Measurements from ENCODE around the gene TFCP2L1. TPM values are rescaled to one million over a fixed set of nuclear protein-coding genes. Genes with fewer than 3 reads are reported as not detected.

The TFCP2L1 gene
- total RNA-seq, 1 donor from 2014 or later = 0.05 TPM

- no peak overlapping the region for H3K27ac Mint-ChIP-seq (ENCODE audit: unreplicated experiment)
Measured at GRCh38 chr2:121243821-121244460, 41.1 kb downstream of the TFCP2L1 start.

GRCh38 chr2:121242976-121243375 is 42.0 kb downstream of the TFCP2L1 start:
- Mint-ChIP-seq H3K4me1 (ENCODE audit: low read depth, unreplicated experiment) (peaks cover 3% of the 10 kb centered on the region), H3K27me3 (ENCODE audit: low read depth, unreplicated experiment) (peaks cover 63% of the 10 kb centered on the region), H3K4me3 (ENCODE audit: unreplicated experiment) (no peak overlapping the region), H3K27ac (ENCODE audit: unreplicated experiment) (no peak overlapping the region), H3K36me3 (ENCODE audit: low read depth, unreplicated experiment) (no peaks in the 10 kb centered on the region), H3K9me3 (ENCODE audit: unreplicated experiment) (peaks cover 2% of the 10 kb centered on the region)
- Histone ChIP-seq H2AFZ (ENCODE audit: low read depth, low read length) (no peak overlapping the region), H3K4me2 (ENCODE audit: low read length) (no peak overlapping the region), H3K9ac (ENCODE audit: low read length) (no peak overlapping the region), H3K27me3 (ENCODE audit: insufficient read depth, low read length) (peaks cover 6% of the 10 kb centered on the region), H3K79me2 (ENCODE audit: insufficient read depth, low read length) (no peaks in the 10 kb centered on the region), H3K36me3 (ENCODE audit: insufficient read depth, low read length) (no peaks in the 10 kb centered on the region), H3K4me3 (ENCODE audit: insufficient read depth, low read depth, low read length) (no peak overlapping the region), H3K9me3 (ENCODE audit: insufficient read depth, low read depth, low read length) (no peaks in the 10 kb centered on the region), H3K27ac (ENCODE audit: low read depth, low read length) (no peak overlapping the region), H4K20me1 (ENCODE audit: insufficient read depth, low read length) (no peaks in the 10 kb centered on the region), H3K4me1 (ENCODE audit: insufficient read depth, low read length) (peaks cover 1% of the 10 kb centered on the region)
- FAIRE-seq (no peak), DNase-seq (ENCODE audit: low read depth) (no peak)
- TF ChIP-seq, protein P1, sequence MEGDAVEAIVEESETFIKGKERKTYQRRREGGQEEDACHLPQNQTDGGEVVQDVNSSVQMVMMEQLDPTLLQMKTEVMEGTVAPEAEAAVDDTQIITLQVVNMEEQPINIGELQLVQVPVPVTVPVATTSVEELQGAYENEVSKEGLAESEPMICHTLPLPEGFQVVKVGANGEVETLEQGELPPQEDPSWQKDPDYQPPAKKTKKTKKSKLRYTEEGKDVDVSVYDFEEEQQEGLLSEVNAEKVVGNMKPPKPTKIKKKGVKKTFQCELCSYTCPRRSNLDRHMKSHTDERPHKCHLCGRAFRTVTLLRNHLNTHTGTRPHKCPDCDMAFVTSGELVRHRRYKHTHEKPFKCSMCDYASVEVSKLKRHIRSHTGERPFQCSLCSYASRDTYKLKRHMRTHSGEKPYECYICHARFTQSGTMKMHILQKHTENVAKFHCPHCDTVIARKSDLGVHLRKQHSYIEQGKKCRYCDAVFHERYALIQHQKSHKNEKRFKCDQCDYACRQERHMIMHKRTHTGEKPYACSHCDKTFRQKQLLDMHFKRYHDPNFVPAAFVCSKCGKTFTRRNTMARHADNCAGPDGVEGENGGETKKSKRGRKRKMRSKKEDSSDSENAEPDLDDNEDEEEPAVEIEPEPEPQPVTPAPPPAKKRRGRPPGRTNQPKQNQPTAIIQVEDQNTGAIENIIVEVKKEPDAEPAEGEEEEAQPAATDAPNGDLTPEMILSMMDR (IDR thresholded peaks at IDR 0.05; ENCODE audit: insufficient read depth, low read depth, low read length) = no peak
- no peak for TF ChIP-seq EZH2 (IDR thresholded peaks at IDR 0.05; ENCODE audit: insufficient read depth, low read length)

More at GRCh38 chr2:121243821-121244460, 41.1 kb downstream of the TFCP2L1 start:
- H3K9me3 ChIP-seq (ENCODE audit: insufficient read depth, low read depth, low read length) = no peaks in the 10 kb centered on the region
- H4K20me1 ChIP-seq (ENCODE audit: insufficient read depth, low read length) = no peaks in the 10 kb centered on the region
- H3K4me2 ChIP-seq (ENCODE audit: low read length) = no peak overlapping the region
- peaks cover 3% of the 10 kb centered on the region for H3K4me1 Mint-ChIP-seq (ENCODE audit: low read depth, unreplicated experiment)
- no peak overlapping the region for H3K27ac ChIP-seq (ENCODE audit: low read depth, low read length)
- H3K36me3 ChIP-seq (ENCODE audit: insufficient read depth, low read length) = no peaks in the 10 kb centered on the region
- no peak overlapping the region for H3K4me3 ChIP-seq (ENCODE audit: insufficient read depth, low read depth, low read length)
- peaks cover 2% of the 10 kb centered on the region for H3K9me3 Mint-ChIP-seq (ENCODE audit: unreplicated experiment)
- H3K4me3 Mint-ChIP-seq (ENCODE audit: unreplicated experiment) = no peak overlapping the region
- peaks cover 6% of the 10 kb centered on the region for H3K27me3 ChIP-seq (ENCODE audit: insufficient read depth, low read length)
- H3K4me1 ChIP-seq (ENCODE audit: insufficient read depth, low read length) = no peaks in the 10 kb centered on the region
- DNase-seq (ENCODE audit: low read depth) = no peak
- TF ChIP-seq EZH2 (IDR thresholded peaks at IDR 0.05; ENCODE audit: insufficient read depth, low read length) = no peak
- TF ChIP-seq, protein P1 (IDR thresholded peaks at IDR 0.05; ENCODE audit: insufficient read depth, low read depth, low read length) = no peak
- H3K36me3 Mint-ChIP-seq (ENCODE audit: low read depth, unreplicated experiment) = no peaks in the 10 kb centered on the region
- FAIRE-seq = no peak
- no peaks in the 10 kb centered on the region for H3K79me2 ChIP-seq (ENCODE audit: insufficient read depth, low read length)
- H3K9ac ChIP-seq (ENCODE audit: low read length) = no peak overlapping the region
- no peak overlapping the region for H2AFZ ChIP-seq (ENCODE audit: low read depth, low read length)
- peaks cover 63% of the 10 kb centered on the region for H3K27me3 Mint-ChIP-seq (ENCODE audit: low read depth, unreplicated experiment)

- no peaks in the 10 kb centered on the region for H3K79me2 ChIP-seq (ENCODE audit: insufficient read depth, low read length)
- no peaks in the 10 kb centered on the region for H3K36me3 ChIP-seq (ENCODE audit: insufficient read depth, low read length)
- Mint-ChIP-seq H3K4me3 (ENCODE audit: unreplicated experiment) (no peak overlapping the region), H3K27me3 (ENCODE audit: low read depth, unreplicated experiment) (peaks cover 61% of the 10 kb centered on the region), H3K9me3 (ENCODE audit: unreplicated experiment) (peaks cover 2% of the 10 kb centered on the region), H3K36me3 (ENCODE audit: low read depth, unreplicated experiment) (no peaks in the 10 kb centered on the region), H3K4me1 (ENCODE audit: low read depth, unreplicated experiment) (peaks cover 3% of the 10 kb centered on the region), H3K27ac (ENCODE audit: unreplicated experiment) (no peak overlapping the region)
- TF ChIP-seq, protein P1 (IDR thresholded peaks at IDR 0.05; ENCODE audit: insufficient read depth, low read depth, low read length) = no peak
- no peak for TF ChIP-seq EZH2 (IDR thresholded peaks at IDR 0.05; ENCODE audit: insufficient read depth, low read length)
- no peak overlapping the region for H3K27ac ChIP-seq (ENCODE audit: low read depth, low read length)
- H4K20me1 ChIP-seq (ENCODE audit: insufficient read depth, low read length) = no peaks in the 10 kb centered on the region
- FAIRE-seq (no peak), DNase-seq (ENCODE audit: low read depth) (no peak)
- H3K9me3 ChIP-seq (ENCODE audit: insufficient read depth, low read depth, low read length) = no peaks in the 10 kb centered on the region
- H3K4me3 ChIP-seq (ENCODE audit: insufficient read depth, low read depth, low read length) = no peak overlapping the region
- H3K4me2 ChIP-seq (ENCODE audit: low read length) = no peak overlapping the region
- no peak overlapping the region for H2AFZ ChIP-seq (ENCODE audit: low read depth, low read length)
- peaks cover 6% of the 10 kb centered on the region for H3K27me3 ChIP-seq (ENCODE audit: insufficient read depth, low read length)
- H3K9ac ChIP-seq (ENCODE audit: low read length) = no peak overlapping the region
- peaks cover 8% of the 10 kb centered on the region for H3K4me1 ChIP-seq (ENCODE audit: insufficient read depth, low read length)
Measured at GRCh38 chr2:121242175-121242875, 42.7 kb downstream of the TFCP2L1 start.
